ENCODE data around the gene MYL1.

DNA sequence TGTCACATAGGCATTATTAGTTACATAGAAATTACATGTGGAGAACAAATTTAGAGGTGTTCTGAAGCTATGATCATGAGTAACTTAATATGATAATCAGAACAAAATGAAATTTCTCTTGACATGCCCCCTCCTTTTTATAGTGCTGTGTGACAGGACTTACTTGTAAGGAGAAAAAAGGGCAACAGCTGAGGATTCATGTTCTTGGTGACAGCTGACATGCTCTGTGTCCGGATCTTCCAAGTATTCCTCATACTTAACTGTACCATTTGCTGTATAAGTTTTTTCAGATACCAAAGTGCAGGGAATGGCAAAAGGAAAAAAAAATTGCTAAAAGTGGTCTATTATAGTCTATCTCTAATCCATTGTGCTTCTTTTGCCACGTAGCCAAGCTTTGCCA lies 3.5 kb upstream of the MYL1 start:
- TF ChIP-seq POLR2AphosphoS5 (IDR thresholded peaks at IDR 0.05; ENCODE audit: low read depth, low read length) (no peak), SIN3A (IDR thresholded peaks at IDR 0.05; ENCODE audit: borderline replicate concordance, insufficient read depth, low read length) (no peak), TAF1 (IDR thresholded peaks at IDR 0.05; ENCODE audit: borderline replicate concordance, insufficient read depth, low read length) (no peak), FOXP2 (optimal IDR thresholded peaks at IDR 0.05; ENCODE audit: borderline replicate concordance, extremely low read depth, extremely low read length, insufficient read depth) (no peak)
- TF ChIP-seq, protein P1, sequence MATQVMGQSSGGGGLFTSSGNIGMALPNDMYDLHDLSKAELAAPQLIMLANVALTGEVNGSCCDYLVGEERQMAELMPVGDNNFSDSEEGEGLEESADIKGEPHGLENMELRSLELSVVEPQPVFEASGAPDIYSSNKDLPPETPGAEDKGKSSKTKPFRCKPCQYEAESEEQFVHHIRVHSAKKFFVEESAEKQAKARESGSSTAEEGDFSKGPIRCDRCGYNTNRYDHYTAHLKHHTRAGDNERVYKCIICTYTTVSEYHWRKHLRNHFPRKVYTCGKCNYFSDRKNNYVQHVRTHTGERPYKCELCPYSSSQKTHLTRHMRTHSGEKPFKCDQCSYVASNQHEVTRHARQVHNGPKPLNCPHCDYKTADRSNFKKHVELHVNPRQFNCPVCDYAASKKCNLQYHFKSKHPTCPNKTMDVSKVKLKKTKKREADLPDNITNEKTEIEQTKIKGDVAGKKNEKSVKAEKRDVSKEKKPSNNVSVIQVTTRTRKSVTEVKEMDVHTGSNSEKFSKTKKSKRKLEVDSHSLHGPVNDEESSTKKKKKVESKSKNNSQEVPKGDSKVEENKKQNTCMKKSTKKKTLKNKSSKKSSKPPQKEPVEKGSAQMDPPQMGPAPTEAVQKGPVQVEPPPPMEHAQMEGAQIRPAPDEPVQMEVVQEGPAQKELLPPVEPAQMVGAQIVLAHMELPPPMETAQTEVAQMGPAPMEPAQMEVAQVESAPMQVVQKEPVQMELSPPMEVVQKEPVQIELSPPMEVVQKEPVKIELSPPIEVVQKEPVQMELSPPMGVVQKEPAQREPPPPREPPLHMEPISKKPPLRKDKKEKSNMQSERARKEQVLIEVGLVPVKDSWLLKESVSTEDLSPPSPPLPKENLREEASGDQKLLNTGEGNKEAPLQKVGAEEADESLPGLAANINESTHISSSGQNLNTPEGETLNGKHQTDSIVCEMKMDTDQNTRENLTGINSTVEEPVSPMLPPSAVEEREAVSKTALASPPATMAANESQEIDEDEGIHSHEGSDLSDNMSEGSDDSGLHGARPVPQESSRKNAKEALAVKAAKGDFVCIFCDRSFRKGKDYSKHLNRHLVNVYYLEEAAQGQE (IDR thresholded peaks at IDR 0.05; ENCODE audit: insufficient read depth in 1 of 2, low read depth in 2 of 2, low read length in 2 of 2) = no peak

Measured in PFSK-1 (cell line).